Karpas-422 (cell line): ENCODE measurements around the gene CAVIN1. TPM values are rescaled to one million over a fixed set of nuclear protein-coding genes. Genes with fewer than 3 reads are reported as not detected.
"Not testable (repeated sequence)": the region's sequence is repeated elsewhere in the genome, so short reads cannot be mapped to it uniquely, and the experiment has no call there.

Source experiments
- DNase-seq: peaks from one replicate; pipeline ENCODE4 v3.0.0-alpha.2; 2015
- H2AFZ ChIP-seq: fragments of 200-600 bp; sonication (generic); 2 replicates; pipeline ENCODE4 v1.6.1; 2014; ENCODE audit warnings: antibody characterized with exemption, low read length, mixed read lengths
- H3K27ac ChIP-seq: fragments of 200-600 bp; sonication (generic); 2 replicates; pipeline ENCODE4 v1.5.1; 2014; ENCODE audit warnings: mild to moderate bottlenecking, low read length, moderate library complexity
- H3K27me3 ChIP-seq: fragments of 200-600 bp; sonication (generic); 2 replicates; pipeline ENCODE4 v1.6.1; 2014; ENCODE audit warnings: low read length, mixed read lengths
- H3K36me3 ChIP-seq: fragments of 200-600 bp; sonication (generic); 2 replicates; pipeline ENCODE4 v1.6.1; 2014; ENCODE audit warnings: low read length, mixed read lengths; ENCODE audit not compliant: insufficient read depth
- H3K4me1 ChIP-seq: fragments of 200-600 bp; sonication (generic); 2 replicates; pipeline ENCODE4 v1.6.1; 2014; ENCODE audit warnings: mild to moderate bottlenecking, low read length, mixed read lengths
- H3K4me2 ChIP-seq: fragments of 200-600 bp; sonication (generic); 2 replicates; pipeline ENCODE4 v1.6.1; 2014; ENCODE audit warnings: low read length, low read depth, mild to moderate bottlenecking; ENCODE audit not compliant: poor library complexity, severe bottlenecking
- H3K4me3 ChIP-seq: fragments of 200-600 bp; sonication (generic); 2 replicates; pipeline ENCODE4 v1.5.1; 2014; ENCODE audit warnings: mild to moderate bottlenecking, antibody characterized with exemption, low read length, mixed read lengths
- H3K79me2 ChIP-seq: fragments of 200-600 bp; sonication (generic); 2 replicates; pipeline ENCODE4 v1.6.1; 2014; ENCODE audit warnings: mild to moderate bottlenecking, low read length, mixed read lengths
- H3K9ac ChIP-seq: fragments of 200-600 bp; sonication (generic); 2 replicates; pipeline ENCODE4 v1.6.0; 2014; ENCODE audit warnings: low read length
- H3K9me2 ChIP-seq: fragments of 200-600 bp; sonication (generic), shearing (Covaris generic); replicated peaks from 2 replicates; pipeline ENCODE4 v1.6.0; 2014; ENCODE audit warnings: mild to moderate bottlenecking, low read length, moderate library complexity; ENCODE audit not compliant: insufficient read depth
- H3K9me3 ChIP-seq: fragments of 300-700, 200-600 bp; sonication (generic); 2 replicates; pipeline ENCODE4 v1.6.1; 2014; ENCODE audit warnings: low read length, mixed read lengths
- H4K20me1 ChIP-seq: fragments of 200-600 bp; sonication (generic); 2 replicates; pipeline ENCODE4 v1.6.1; 2014; ENCODE audit warnings: mild to moderate bottlenecking, antibody characterized with exemption, low read length, low read depth; ENCODE audit not compliant: insufficient read depth
- total RNA-seq: library from RNA; depleted of rRNA; stranded (reverse); fragments of >200 nt; shearing (Covaris generic); gene quantifications from 2 replicates; pipeline ENCODE4 v1.2.3, GENCODE V29; 2014; ENCODE audit warnings: low replicate concordance

The CAVIN1 gene
- total RNA-seq, 1 experiment from 2014 or later, result not detected

- DNase-seq, H3K9ac ChIP-seq, H3K79me2 ChIP-seq, H3K4me1 ChIP-seq, H3K9me3 ChIP-seq, H3K27me3 ChIP-seq, H3K4me3 ChIP-seq, H3K36me3 ChIP-seq, H3K4me2 ChIP-seq, H2AFZ ChIP-seq, H3K27ac ChIP-seq, H3K9me2 ChIP-seq: not testable (repeated sequence)
- H4K20me1 ChIP-seq, result peaks cover 14% of the 10 kb centered on the region; the same call in 1 of the 2 replicates
Measured at GRCh38 chr17:42368797-42369561, 54.1 kb downstream of the CAVIN1 start.

GRCh38 chr17:42368310-42368709 is 54.7 kb downstream of the CAVIN1 start:
- H3K4me3 ChIP-seq, H3K9ac ChIP-seq, H3K4me1 ChIP-seq, H3K27ac ChIP-seq, H3K79me2 ChIP-seq, H3K36me3 ChIP-seq, H3K9me3 ChIP-seq, H3K27me3 ChIP-seq, H2AFZ ChIP-seq, H3K9me2 ChIP-seq, DNase-seq, H3K4me2 ChIP-seq: not testable (repeated sequence)
- peaks cover 18% of the 10 kb centered on the region; the same call in 1 of the 2 replicates for H4K20me1 ChIP-seq

DNA sequence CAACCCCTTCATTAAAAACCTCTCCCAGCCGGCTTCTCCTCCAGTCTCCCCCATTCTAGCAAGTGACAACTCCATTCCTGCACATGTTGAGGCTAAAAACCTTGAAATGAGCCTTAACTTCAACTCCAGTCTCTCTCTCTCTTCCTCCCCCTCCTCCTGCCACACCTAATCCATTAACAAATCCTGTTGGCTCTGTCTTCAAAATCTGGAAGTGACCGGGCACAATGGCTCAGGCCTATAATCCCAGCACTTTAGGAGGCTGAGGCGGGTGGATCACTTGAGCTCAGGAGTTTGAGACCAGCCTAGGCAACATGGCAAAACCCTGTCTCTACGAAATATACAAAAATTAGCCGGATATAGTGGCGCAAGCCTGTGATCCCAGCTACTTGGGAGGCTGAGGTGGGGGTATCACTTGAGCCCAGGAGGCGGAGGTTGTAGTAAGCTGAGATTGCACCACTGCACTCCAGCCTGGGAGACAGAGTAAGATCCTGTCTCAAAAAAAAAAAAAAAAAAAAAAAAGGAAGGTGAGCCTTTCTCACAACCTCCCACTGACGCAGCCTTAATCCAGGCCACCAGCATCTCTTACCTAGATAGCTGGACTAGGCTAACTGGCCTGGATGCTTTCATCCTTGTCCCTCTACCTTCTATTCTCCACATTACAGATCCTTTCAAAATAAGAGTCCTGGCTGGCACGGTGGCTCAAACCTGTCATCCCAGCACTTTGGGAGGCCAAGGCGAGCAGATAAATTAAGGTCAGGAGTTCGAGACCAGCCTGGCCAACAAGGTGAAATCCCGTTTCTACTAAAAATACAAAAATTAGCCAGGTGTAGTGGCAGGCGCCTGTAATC is 56.7 kb downstream of the CAVIN1 start:
- not testable (repeated sequence) for H3K9ac ChIP-seq, H2AFZ ChIP-seq, H3K4me1 ChIP-seq, H3K36me3 ChIP-seq, H3K4me2 ChIP-seq, H3K9me3 ChIP-seq, H3K79me2 ChIP-seq, H3K27me3 ChIP-seq, DNase-seq, H3K9me2 ChIP-seq, H3K27ac ChIP-seq, H3K4me3 ChIP-seq
- H4K20me1 ChIP-seq, result peaks cover 29% of the 10 kb centered on the region

DNA sequence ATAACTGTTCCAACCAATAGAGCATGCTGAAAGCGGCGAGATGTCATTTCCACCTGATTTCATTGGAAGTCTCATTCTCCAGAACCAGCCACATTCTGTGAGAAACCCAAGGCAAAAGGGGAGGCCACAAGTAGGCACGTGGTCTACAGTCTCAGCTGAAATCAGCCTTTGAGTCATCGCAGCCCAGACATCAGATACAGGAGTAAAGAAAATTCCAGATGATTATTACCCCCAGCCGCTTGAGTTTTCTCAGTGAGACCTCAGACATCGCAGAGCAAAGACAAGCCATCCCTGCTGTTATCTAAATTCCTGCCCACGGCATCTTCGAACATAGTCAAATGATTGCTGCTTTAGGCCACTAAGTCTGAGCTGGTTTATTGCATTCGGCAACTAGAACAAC is 57.9 kb downstream of the CAVIN1 start:
- Histone ChIP-seq H3K9me2 (no peaks in the 10 kb centered on the region), H3K4me1 (no peaks in the 10 kb centered on the region), H3K36me3 (no peaks in the 10 kb centered on the region), H4K20me1 (peaks cover 34% of the 10 kb centered on the region), H3K9ac (no peak overlapping the region), H2AFZ (no peak overlapping the region), H3K79me2 (no peaks in the 10 kb centered on the region), H3K4me3 (no peak overlapping the region), H3K27ac (no peak overlapping the region), H3K4me2 (no peak overlapping the region), H3K9me3 (no peaks in the 10 kb centered on the region), H3K27me3 (no peaks in the 10 kb centered on the region)
- DNase-seq, result no peak

DNA sequence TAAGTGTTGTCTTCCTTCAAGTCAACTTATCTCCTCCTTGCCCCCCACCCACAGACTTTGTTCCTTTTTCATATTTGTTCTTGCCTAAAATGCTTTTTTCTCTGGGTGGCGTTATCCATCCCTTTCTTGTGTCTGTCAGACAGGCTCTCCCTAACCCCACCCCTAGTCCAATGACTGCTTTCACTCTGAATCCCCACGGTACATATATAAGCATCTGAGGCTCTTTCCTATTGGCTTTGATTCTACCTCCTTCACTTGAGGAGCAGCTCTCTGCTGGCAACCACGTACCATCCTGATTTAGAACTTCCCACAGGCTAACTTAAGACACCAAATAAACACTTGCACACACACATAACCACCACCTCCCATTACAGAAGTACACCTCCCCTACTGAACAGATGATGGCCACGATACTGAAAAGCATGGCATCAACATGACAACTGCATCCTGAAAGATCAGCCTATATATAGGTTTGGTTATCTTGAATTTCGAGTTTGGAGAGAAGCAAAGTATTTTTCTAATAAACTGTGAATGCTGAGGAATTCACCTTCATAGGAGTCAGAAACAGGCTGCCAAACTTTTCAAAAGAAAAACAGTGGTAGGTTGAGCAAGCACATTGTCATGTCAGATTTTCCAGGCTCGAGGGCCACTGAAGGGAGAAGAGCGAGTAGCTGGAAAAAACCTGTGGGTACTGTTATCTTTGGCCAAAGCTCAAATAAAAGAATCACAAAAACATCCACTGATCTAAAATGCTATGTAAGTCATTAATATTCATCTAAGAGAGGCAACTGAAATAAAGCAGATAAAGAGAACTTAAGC is 59.1 kb downstream of the CAVIN1 start:
- peaks cover 34% of the 10 kb centered on the region for H4K20me1 ChIP-seq
- H3K27me3 ChIP-seq, result no peaks in the 10 kb centered on the region
- DNase-seq, result no peak
- no peak overlapping the region for H2AFZ ChIP-seq
- H3K79me2 ChIP-seq, result no peaks in the 10 kb centered on the region
- no peaks in the 10 kb centered on the region for H3K36me3 ChIP-seq
- H3K9me2 ChIP-seq, result no peaks in the 10 kb centered on the region
- no peak overlapping the region for H3K27ac ChIP-seq
- H3K4me3 ChIP-seq, result no peak overlapping the region
- H3K4me1 ChIP-seq, result no peaks in the 10 kb centered on the region
- H3K4me2 ChIP-seq, result no peak overlapping the region
- no peaks in the 10 kb centered on the region for H3K9me3 ChIP-seq
- H3K9ac ChIP-seq, result no peak overlapping the region

GRCh38 chr17:42363231-42363630 is 59.8 kb downstream of the CAVIN1 start:
- no peaks in the 10 kb centered on the region for H3K9me2 ChIP-seq
- H2AFZ ChIP-seq, result no peak overlapping the region
- H3K9ac ChIP-seq, result no peak overlapping the region
- peaks cover 34% of the 10 kb centered on the region for H4K20me1 ChIP-seq
- H3K27me3 ChIP-seq, result no peaks in the 10 kb centered on the region
- H3K27ac ChIP-seq, result no peak overlapping the region
- DNase-seq, result no peak
- no peaks in the 10 kb centered on the region for H3K4me1 ChIP-seq
- no peaks in the 10 kb centered on the region for H3K79me2 ChIP-seq
- H3K4me3 ChIP-seq, result no peak overlapping the region
- no peak overlapping the region for H3K4me2 ChIP-seq
- no peaks in the 10 kb centered on the region for H3K36me3 ChIP-seq
- H3K9me3 ChIP-seq, result no peaks in the 10 kb centered on the region

DNA sequence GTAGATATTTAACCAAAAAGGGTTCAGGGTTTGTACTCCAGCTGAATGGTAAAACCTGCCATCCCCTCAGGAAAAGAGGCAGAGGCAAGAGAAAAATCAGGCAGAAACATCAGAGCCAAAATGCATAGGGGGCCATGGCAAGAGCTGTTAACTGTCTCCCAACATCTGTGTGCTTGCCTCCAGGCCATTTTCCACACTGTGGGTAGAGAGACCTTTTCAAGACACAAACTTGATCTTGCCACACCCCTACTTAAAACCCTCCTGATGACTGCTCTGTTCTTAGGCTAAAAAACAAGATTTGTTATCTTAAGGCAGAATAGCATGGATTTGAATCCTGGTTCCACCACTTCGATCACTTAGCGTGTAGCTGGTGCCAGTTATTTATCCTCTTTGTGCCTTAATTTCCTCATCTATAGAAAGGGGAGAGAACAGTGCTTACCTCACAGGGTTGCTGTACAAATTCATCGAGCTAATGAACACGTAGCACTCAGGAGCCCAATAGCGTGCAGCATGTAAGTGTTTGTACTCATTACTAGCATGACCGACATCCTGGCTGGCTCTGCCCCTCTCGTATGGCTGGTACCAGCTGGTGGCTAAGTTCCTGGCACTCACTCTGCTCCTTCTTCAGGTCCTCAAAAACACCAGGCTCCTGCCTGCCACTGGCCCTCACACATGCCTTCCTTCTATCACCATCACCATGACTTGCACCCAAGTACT is 60.7 kb downstream of the CAVIN1 start:
- H3K9me2 ChIP-seq, result no peaks in the 10 kb centered on the region
- no peaks in the 10 kb centered on the region for H3K4me1 ChIP-seq
- H3K27me3 ChIP-seq, result no peaks in the 10 kb centered on the region
- no peak overlapping the region for H3K27ac ChIP-seq
- H3K36me3 ChIP-seq, result no peaks in the 10 kb centered on the region
- no peak overlapping the region for H2AFZ ChIP-seq
- no peak for DNase-seq
- no peak overlapping the region for H3K4me2 ChIP-seq
- H3K9me3 ChIP-seq, result no peaks in the 10 kb centered on the region
- no peak overlapping the region for H3K4me3 ChIP-seq
- peaks cover 28% of the 10 kb centered on the region for H4K20me1 ChIP-seq
- H3K9ac ChIP-seq, result no peak overlapping the region
- H3K79me2 ChIP-seq, result no peaks in the 10 kb centered on the region
